ENCODE results near the gene ATRN. TPM values are rescaled to one million over a fixed set of nuclear protein-coding genes. Genes with fewer than 3 reads are reported as not detected.

Gene ATRN
- total and polyA plus RNA-seq, 7 donors, result 3.9 to 18.6 (median 14.7) TPM

GRCh38 chr20:3483784-3484183 is 13.0 kb downstream of the ATRN start:
- DNase-seq (no peak), ATAC-seq (no peak)
- intact Hi-C loops (cut with DNase I), result no loop called here
- TF ChIP-seq CTCF (IDR thresholded peaks at IDR 0.05), result no peak
- Histone ChIP-seq H3K4me1 (peaks cover 12% of the 10 kb centered on the region), H3K4me3 (no peak overlapping the region), H3K27ac (no peak overlapping the region), H3K9me3 (peaks cover 4% of the 10 kb centered on the region), H3K36me3 (ENCODE audit: insufficient read depth in 1 of 2, low read depth in 1 of 2) (no peaks in the 10 kb centered on the region), H3K27me3 (ENCODE audit: insufficient read depth in 3 of 3, low read length in 2 of 3) (no peaks in the 10 kb centered on the region)
- WGBS, 3 donors, result 29 to 61% (median 41%) methylated on average over 1 of the region's 1 CpG

DNA sequence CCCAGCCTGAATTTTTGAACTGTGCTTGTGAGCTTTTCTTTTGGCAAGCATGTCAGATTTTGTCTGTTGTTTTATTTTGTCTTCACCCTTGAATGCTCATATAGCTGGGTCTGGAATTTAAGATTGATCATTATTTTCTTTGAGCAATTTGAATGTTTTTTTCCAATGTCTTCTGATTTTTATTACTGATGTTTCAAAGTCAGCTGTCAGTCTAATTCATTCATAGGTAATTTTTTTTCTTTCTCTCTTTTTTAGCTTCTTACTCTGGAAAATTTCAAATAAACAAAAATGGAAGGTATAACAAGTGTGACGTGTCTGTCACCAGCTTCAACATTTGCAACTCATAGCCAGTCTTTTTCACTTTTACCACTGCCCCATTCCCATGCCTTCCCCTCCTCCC is 15.1 kb downstream of the ATRN start:
- Histone ChIP-seq H3K9me3 (peaks cover 4% of the 10 kb centered on the region), H3K4me1 (peaks cover 12% of the 10 kb centered on the region), H3K27ac (no peak overlapping the region), H3K4me3 (no peak overlapping the region), H3K36me3 (ENCODE audit: insufficient read depth in 1 of 2, low read depth in 1 of 2) (no peaks in the 10 kb centered on the region), H3K27me3 (ENCODE audit: insufficient read depth in 3 of 3, low read length in 2 of 3) (no peaks in the 10 kb centered on the region)
- 89 to 95% (median 94%) methylated on average over 1 of the region's 1 CpG for WGBS, 3 donors
- TF ChIP-seq CTCF (IDR thresholded peaks at IDR 0.05), result no peak
- DNase-seq (no peak), ATAC-seq (no peak)
- intact Hi-C loops (cut with DNase I), result no loop called here

DNA sequence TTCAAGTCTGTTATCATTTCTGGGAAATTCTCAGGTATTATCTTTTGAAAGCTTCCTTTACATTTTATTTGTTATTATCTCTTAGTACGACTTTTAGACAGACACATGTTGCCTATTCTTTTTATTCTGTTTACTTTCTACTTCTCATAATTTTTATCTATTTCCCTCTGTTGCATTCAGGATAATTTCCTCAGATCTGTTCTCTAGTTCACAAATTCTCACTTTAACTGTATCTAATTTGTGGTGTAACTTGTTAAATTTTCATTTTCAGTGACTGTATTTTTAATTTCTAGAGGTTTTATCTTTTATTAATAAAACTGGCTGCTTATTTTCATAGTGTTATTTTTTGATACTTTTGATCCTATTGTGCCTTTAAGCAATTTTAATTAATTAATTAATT is 16.0 kb downstream of the ATRN start:
- intact Hi-C loops (cut with DNase I), result no loop called here
- Histone ChIP-seq H3K27me3 (ENCODE audit: insufficient read depth in 3 of 3, low read length in 2 of 3) (no peaks in the 10 kb centered on the region), H3K9me3 (peaks cover 4% of the 10 kb centered on the region), H3K27ac (no peak overlapping the region), H3K4me3 (no peak overlapping the region), H3K36me3 (ENCODE audit: insufficient read depth in 1 of 2, low read depth in 1 of 2) (no peaks in the 10 kb centered on the region), H3K4me1 (peaks cover 12% of the 10 kb centered on the region)
- no peak for DNase-seq
- WGBS, 3 donors, result 99 to 100% (median 100%) methylated on average over 1 of the region's 1 CpG
- ATAC-seq, result no peak
- TF ChIP-seq CTCF (IDR thresholded peaks at IDR 0.05), result no peak

GRCh38 chr20:3492669-3493068 is 21.9 kb downstream of the ATRN start:
- TF ChIP-seq CTCF (IDR thresholded peaks at IDR 0.05), result no peak
- H3K36me3 ChIP-seq (ENCODE audit: insufficient read depth in 1 of 2, low read depth in 1 of 2), result no peaks in the 10 kb centered on the region
- DNase-seq (no peak), ATAC-seq (no peak)
- WGBS, 3 donors, result 88 to 97% (median 93%) methylated on average over 11 of the region's 11 CpGs
- peaks cover 4% of the 10 kb centered on the region for H3K4me1 ChIP-seq
- no peak overlapping the region for H3K4me3 ChIP-seq
- no peaks in the 10 kb centered on the region for H3K27me3 ChIP-seq (ENCODE audit: insufficient read depth in 3 of 3, low read length in 2 of 3)
- no peak overlapping the region for H3K27ac ChIP-seq
- H3K9me3 ChIP-seq, result no peaks in the 10 kb centered on the region
- intact Hi-C loops (cut with DNase I), result no loop called here

DNA sequence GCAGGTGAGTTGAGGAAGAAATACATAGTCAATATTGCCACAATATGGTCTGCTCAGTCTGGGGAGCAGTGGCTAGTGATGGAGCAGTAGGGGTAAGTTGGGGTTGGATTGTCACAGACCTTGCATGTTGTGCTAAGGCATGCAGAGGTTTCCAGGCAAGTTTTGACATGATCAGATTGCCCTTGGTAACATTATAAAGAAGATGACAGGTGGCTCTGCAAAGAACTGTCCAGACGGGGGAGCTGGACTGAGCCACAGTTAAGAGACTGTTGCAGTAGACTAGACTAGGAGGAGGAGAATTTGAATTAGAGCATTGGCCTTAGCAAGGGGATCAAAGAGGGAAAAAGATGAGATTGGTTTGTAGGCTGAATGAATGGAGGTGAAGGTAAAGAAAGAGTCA is 23.4 kb downstream of the ATRN start:
- ATAC-seq (no peak), DNase-seq (no peak)
- no peak overlapping the region for H3K4me3 ChIP-seq
- no peaks in the 10 kb centered on the region for H3K36me3 ChIP-seq (ENCODE audit: insufficient read depth in 1 of 2, low read depth in 1 of 2)
- no peak for TF ChIP-seq CTCF (IDR thresholded peaks at IDR 0.05)
- no peak overlapping the region for H3K27ac ChIP-seq
- intact Hi-C loops (cut with DNase I), result no loop called here
- peaks cover 4% of the 10 kb centered on the region for H3K4me1 ChIP-seq
- H3K9me3 ChIP-seq, result no peaks in the 10 kb centered on the region
- 29 to 61% (median 45%) methylated on average over 1 of the region's 1 CpG for WGBS, 3 donors
- no peaks in the 10 kb centered on the region for H3K27me3 ChIP-seq (ENCODE audit: insufficient read depth in 3 of 3, low read length in 2 of 3)

Data from psoas muscle (tissue), 8 donors.